Measurements from ENCODE around the gene CRABP2.
A peak's percentile ranks its signal among the peaks of the same experiment; 100 is the strongest.

The CRABP2 gene

DNA sequence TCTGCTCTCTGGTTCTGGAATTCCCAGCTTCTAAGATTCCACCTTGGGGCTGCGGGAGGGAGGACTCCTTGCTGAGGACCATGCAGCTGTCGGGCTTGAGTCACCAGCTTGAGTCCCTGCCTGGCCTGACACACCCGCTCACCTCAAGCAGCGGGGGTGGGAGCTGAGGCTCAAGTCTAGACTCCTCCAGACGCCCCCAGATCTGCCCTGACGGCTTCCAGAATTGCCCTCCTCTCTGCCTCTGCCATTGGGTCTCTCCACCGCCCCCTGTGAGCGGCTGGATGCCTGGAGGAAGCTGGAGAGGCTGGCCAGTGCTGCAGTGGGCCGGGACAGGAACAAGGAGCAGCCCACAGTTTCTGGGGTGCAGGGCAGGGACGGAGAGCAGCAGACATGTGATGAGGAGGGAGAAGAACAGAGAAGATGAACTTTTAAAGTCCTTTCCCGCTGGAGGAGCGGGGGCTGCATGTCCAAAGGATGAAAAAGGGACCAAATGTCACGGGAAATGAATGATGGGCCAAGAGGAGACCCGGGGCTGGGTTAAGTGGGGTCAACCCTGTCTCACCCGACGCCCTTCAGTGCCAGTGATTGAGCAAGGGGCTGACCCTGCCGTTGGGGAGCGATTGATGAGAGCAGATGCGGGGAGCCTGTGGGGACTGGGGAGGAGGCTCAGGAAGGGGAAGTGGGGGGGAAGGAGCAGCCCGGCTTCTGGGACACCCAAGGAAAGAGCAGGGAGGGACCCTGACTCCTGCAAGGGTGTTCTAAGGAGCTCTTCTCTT is 13.5 kb downstream of the CRABP2 start:
- no peak for DNase-seq

DNA sequence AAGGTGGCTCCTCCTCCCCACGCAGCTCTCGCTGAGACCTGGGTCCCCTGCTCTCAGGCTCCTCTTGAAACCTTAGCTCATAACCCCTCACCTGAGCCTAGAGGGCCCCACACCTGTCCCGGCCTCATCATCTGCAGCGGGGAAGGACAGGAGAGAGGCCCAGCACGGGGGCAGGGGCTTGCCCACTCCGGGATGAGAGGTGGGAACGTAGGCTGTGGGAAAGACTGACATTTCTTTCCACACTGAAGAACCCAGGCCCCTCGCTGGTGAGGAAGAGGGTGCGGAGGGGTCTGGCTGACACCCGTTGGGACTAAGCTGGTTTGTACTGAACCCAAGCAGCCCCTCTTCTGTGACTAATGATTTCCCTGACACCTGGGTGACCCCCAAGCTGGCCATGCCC is 14.2 kb downstream of the CRABP2 start:
- no peak for DNase-seq

DNA sequence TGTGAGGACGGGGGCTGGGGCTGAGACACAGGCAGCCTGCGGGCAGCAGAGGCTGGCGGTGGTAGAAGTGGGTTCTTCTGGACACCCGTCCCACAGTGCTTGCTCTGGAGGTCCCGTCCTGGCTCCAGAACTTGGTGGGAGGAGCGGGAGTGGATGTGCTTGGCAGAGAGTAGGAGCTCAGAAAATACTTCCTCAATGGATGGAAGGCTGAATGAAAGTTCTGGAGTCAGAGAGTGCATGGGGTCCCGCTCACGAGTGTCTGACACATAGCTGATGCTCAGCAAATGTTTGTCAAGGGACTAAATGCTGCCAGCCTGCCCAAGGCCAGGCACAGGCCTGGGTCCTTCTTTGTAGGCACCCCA is 14.7 kb downstream of the CRABP2 start:
- DNase-seq = no peak

DNA sequence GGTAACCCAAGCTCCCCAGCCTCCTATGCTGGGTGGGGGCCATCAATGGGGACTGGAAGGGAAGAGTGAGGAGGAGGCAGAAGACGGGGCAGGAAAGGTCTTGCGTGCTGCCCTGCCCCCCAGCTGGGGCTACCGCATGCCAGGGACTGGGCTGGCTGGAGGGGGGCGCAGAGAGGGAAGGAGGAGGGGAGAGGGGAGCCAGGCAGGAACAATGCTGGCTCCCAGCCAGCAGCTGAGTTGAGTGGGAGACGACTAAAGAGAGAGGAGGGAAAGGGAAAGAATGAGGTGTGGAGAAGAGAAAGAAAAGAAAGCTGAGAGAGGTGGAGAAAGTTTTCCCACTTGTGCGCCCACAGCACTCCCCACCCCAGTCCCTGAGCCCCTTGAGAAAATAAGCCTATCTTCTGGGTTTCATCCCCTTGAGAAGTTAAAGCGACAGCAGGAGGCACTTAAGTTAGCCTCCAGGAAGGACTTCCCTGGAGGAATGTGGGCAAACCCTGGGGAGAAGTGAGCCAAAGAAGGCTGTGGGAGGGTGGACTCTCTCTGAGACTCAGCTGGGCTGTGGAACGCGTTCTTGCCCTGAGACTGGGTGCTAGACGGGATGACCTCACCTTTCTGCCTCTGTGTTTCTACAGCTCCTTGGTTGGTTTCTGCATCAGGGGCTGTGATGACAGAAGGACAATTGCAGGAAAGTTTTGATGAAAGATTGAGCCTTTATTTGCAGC is 15.3 kb downstream of the CRABP2 start:
- DNase-seq = no peak

DNA sequence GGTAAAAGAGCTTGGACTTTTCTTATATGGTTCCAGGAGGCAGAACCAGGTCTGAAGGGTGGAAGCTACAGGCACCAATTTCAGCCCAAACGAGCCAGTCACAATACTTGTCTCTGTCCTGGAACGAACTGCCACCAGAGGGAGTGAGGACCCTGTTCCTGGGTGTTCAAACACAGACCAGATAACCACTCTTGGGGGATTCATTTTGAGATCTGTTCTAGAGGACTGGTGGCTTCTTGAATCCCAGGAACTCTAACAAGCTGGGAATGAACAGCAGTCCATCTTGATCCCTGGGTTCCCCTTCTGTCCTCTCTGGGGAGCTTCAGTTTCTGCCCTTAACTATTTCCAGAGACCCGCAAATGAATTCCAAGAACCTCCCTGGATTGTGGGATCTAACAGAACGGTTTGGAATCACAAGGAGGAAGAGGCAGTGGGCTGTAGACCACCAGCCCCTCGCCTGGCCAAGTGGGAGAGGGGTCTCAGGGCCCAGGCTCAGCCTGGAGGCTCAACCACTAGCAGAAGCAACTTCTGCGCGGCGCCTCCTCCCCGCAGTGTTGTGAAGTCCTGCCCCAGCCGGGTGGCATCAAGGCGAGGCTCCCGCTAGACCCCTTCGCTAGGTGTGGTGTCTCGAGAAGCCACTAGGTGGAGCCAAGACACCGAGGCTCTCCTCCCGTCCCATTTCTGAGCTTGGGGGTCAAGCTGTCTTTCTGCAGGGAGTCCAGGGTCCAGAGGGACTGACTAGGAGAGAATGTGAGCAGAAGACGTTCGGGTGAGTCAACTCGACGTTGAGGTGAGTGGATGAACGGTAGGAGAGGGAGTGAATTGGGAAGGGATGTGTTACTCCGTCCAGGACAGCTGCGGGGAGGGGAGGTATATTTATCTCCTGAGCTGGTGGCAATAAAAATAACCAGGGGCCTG is 16.1 kb downstream of the CRABP2 start:
- peak in 40 of 51 donors; percentile 18 to 79 (median 48) for DNase-seq

DNA sequence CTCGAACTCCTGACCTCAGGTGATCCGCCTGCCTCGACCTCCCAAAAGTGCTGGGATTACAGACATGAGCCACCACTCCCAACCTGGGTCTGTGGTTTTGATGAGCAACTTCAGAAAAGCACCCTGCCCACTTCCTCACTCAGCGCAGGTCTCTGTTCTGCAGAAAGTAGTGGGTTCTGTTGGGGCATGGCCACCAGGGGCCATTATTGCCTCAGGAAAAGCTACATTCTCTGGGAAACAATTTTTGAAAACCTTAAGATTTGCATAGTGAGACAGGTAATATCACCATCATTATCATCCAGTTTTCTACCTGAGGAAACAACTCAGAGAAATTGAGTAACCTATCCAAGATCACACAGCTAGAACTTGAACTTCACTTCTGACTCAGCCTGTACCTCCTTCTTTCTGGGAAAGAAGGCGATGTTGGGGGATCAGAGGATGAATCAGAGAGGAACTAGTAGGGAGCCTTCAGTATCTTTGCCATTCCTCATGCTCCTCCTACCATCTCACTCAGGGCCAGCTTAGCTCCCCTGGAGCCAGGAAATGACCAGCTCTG is 21.1 kb downstream of the CRABP2 start:
- DNase-seq = no peak

DNA sequence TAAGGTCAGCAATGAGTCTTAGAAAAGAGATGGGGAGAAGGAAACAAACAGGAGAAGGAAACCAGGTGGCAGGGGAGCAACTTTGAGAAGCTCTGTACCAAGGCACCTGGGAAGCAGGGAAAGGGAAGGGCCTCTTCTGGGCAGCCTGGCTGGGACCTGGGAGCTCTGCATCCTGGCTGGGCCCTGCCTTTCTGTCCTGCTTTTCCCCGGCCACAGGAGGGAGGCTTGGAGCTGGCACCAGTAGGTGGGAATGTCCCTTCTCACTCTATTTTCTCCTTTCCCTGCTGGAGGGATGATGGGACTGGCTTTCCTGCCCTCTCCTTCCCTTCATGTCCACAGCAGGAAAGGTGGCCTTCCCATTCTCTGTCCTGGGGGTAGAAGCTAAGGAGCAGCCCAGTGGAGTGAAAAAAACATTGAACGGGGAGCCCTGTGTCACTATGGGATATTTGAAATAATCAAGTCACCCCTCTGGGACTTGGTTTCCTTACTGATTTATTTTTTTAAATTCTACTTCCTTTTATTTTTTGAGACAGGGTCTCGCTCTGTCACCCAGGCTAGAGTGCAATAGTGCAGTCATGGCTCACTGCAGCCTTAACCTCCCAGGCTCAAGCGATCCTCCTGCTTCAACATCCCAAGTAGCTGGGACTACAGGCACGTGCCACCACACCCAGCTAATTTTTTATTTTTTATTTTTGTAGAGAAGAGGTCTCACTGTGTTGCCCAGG is 23.1 kb downstream of the CRABP2 start:
- no peak for DNase-seq

DNA sequence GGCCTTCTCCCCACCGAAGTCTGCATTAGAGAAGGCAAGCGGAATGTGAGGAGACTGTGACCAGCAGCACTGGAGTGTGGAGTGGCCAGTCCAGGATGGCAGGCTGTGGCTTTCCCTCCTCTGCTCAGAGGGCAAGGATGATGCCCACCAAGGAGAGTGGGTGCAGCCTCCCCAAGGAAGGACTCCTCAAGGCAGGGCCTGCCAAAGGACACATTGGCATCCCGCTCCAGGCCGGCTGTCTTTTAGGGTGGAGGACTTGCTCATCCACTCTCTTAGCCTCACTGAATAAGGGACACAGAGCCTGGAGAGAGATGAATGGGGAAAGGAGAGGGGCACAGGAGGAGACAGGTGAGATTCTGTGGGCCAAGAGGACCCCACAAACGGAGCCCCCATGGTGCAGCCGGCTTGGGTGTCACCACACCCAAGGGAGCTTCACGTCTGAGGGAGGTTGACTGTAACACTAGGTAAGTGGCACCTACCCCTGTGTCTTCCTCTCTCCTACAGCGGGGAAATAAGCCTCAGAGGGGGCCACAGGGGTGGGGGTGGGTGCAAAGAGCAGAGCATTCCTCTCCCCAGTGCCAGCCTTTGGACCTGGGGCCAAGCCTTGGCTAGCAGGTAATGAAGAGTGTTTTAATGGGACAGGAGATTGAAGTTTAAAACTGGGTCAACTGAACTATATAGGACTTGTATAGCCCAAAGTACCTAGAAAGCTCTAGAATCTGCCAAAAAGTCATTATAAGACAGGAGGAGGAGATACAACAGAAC is 24.0 kb downstream of the CRABP2 start:
- no peak for DNase-seq

DNA sequence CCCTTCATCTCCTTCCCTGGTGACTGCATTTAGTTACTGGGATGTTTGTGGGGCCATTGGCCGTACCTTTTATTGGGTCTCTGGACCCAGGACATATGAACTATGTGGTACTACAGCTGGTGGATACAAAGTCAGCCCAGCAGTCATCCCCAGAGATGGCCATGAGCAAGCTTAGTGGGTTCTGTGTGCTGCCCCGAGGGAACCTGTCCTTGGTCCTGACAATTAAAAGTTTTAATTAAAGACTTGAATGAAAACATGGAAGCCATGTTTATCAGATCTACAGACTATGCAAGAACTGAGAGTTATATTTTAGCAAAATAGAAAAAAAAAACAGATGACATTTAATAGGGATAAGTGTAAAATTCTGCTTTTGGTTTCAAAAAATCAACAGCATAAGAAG is 25.3 kb downstream of the CRABP2 start:
- DNase-seq = no peak

DNA sequence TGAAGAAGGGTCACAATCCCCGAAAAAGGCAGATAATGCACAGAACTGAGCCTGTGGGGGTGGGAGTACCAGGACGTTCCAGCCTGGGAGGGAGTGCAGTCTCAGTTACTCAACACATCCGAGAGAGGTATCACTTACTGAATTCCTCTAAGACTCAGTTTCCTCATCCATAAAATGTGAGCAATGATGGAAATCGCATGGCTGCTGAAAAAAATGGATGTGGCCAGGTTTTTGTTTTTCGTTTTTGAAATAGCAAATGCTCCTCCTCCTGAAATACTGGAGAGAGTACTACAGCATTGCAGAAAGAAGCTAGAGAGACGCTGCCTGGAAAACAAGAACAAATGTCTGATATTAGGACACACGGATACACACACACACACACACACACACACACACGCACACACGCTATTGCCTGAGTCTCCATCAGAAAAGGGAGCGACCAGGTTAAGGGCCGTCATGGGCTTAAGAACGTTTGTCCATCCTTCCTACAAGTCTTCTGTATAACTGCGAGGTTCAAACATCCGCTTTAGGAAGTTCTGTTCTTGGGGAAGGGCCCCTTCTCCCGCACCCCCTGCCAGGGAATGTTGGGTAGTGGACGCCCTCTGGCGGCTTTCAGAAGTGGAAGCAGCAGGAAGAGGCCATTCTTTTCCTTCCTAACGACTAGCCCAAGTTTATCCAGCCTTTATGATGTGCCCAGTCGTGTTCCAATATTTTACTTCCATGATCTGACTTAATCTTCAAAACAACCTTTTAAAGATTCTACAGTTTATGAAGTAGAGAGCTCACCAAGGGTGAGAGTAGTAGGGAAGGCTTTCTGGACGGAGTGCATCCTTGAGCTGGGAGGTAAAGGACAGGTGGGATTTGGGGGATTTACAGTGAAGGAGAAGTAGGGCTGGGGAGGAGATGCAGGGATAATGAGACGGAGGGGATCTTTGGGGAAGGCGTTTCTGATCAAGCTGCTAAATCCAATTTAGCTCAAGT is 27.5 kb downstream of the CRABP2 start:
- peak in 38 of 51 donors; percentile 14 to 75 (median 46) for DNase-seq

DNA sequence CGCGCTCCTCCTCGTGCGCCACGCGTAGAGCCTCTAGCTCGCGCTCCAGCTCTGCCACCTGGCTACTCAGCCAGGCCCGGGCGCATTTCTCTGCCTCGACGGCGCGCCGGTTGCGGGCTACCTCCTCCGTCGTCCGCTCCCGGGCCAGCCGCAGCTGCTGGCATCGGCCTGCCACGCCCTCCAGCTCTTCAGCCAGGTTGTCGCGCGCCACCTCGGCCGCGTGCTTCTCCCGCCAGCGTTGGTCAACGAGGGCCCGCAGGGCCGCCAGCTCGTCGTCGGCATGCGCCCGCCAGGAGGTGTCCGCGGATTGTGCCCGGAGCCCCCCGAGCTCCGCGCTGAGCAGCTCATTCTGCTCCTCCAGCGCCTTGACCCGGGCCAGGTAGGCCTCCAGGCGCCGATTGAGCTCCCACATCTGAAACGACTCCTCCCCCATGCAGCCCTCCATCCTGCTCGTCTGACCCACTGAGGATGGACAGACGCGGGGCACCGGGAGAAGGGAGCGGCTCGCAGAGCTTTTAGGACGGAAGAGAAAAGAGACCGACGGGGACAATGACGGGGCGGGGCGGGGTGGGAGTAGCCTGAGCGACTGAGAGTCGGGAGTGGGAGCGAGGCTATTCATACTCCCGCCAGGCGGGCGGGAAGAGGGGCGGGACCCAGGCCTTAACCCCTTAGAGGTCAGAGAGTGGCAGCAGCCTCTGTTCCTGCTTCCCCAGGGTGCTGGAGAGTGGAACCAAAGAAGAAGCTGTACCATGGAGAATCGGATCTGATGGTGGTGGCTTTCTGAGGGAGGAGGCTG is 28.4 kb downstream of the CRABP2 start, which contains the start of gene NES:
Gene NES, minus strand, starts transcription at position 588 of the 796 bp plus-strand sequence. Its CDS starts 143 bp downstream, at position 445.
- DNase-seq = peak in 28 of 51 donors; percentile 18 to 75 (median 39)

DNA sequence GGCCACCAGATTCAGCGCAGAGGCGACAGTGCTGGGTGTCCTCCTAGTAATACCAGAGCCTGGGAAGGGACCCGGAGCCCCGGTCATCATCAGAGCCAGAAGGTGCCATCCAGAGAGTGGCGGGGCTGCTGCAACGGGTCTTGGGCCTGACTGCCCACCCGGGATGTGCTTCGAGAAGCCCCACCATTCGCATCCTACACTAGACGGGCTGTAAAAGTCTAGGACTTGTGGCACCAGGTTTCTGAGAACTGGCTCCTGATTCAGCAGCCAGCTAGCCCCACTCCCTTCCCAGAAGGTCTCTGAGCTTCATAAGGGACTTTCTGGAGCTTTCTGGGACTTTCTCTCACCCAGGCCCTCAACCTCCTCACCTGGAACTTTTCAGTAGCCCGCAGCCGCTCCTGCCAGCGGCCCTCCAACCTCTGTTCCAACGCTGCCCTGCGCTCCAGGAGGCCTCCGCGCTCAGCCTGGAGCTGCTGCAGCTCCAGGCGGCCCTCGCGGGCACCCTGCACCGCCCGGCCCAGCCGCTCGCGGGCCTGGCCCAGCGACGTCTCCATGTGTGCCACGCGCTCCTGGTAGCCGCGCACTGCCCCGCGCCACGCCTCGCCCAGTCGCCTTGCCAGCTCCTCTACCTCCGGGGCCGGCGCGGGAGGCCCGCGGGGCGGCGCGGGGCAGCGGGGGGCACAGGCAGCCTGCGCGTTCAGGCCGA is 29.1 kb downstream of the CRABP2 start:
- DNase-seq = peak in 1 of 51 donors; percentile 20

DNA sequence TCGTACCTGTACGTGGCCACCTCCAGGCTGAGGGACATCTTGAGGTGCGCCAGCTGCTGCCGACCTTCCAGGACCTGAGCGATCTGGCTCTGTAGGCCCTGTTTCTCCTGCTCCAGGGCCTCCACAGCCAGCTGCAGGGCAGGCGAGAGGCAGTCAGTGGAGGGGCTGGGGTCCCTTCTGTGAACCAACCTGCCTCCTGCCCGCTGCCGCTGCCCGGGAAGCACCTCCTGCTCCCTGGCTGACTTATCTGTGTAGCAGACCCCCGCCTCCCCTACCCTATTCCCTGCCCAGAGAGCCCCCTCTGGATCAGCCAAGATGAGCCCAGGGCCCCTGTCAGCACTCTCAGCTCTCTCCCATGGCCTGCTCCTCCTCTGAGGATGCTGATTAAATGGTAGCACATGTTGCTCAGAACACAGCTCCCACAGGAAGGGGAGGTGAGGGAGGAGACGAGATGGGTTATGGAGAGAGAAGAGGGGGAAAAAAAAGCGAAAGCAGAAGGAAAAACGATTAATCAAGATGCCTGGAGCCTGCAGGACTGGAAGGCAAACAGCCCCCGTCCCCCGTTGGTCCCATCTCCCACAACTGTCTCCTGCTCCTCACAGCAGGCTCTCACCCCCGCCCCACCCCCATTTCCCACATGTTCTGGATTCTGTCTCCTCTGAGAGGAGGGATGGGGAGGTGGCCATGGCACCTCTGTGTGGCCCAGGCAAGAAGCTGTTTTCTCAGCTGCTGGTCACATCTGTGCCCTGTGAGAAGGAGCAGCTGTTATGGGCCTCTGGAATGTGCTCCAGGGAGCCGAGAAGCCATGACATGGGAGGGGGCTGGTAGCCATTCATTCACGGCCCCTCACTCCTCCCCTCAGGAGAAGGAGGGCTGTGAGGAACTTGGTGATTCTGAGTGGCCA is 29.9 kb downstream of the CRABP2 start:
- peak in 2 of 51 donors; percentile 12 to 31 for DNase-seq

DNA sequence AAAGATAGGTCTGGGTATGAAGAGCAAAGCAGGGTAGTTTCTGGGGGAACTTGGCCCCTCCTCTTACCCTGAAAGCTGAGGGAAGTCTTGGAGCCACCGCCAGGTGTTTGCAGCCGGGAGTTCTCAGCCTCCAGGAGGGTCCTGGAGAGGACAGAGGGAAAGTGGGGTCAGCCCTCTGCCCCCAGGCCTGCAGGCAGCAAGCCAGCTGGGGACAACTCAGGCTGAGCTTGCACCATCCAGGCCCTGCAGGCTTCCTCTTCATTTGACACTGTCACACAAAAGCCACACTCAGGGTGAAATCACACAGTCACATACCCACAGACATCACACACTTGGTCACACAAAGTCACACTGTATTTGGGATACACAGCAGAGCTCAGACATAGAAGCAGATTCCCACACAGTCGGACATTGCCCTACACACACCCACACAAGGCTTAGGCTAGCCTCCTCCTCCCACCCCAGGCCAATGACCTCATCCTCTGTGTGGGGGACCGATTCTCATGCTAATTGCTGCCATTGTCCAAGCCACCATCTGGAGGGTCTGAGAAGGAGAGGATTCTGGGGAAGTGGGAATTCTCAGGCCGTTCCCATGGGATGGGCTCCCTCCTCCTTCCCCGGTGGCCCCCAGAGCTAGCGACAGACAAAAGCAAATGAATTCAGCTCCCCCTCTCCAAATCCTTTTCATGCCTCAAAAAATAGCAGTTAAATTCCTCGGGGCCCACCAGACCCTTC is 31.8 kb downstream of the CRABP2 start:
- DNase-seq = peak in 19 of 51 donors; percentile 16 to 63 (median 31)

DNA sequence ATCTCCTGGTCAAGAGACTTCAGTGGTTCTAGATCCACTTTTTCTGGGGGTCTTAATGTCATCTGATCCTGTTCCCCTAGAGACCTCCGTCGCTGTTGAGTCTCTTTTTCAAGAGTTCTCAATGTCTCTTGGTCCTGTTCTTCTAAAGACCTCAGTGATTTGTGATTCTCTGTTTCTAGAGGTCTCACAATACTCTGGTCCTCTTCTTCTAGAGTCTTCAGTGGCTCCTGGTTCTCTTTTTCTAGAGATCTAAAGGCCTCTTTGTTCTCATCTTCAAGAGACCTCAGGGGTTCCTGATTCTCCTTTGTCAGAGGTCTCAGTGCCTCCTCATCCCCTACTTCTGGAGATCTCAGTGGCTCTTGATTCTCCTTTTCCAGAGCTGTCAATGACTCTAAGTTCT is 33.6 kb downstream of the CRABP2 start:
- DNase-seq = no peak
